C1 segment of cervical spinal cord (tissue), 14 donors: ENCODE data around the gene SLC2A1.

Experiments
- DNase-seq, 14 donors: peaks; one replicate each; lab custom pipeline; 2025; lab: John Stamatoyannopoulos, UW

Gene SLC2A1

GRCh38 chr1:42979896-42980800 lies 21.5 kb upstream of the SLC2A1 start:
- no peak for DNase-seq

GRCh38 chr1:42979036-42979430 lies 20.4 kb upstream of the SLC2A1 start:
- DNase-seq, result no peak

DNA sequence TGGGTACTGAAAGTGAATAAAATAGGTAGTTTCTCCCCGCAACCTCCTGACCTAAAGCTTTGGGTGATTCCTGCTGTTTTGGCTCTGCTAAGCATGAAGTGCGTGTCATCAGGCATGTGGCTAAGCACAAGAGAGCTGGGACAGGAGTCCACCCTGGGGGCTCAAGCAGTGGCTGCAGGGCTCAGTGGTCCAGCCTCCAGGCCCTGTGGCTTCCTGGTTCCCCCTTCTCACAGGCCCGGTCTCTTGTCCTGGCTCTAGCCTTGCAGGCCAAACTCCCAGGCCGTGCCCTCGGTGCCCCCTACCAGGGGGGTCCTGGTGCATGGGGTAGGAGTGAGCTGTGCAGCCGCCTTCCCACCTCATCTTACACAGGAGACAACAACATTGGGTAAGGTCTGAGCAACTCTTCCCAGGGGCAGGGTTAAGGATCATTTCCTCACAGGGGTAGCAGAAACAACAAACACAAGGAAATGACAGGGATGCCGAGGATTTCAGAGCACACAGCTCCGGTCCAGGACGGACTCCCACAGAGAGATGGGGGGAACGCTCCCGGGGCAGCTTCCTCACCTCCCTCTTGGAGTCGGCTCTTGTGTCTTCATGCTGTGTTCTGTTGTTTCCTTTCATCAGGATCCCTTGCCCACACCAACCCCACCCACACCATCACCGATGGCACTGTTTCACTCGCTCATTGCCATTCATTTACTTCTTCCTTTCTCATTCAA lies 19.8 kb upstream of the SLC2A1 start:
- DNase-seq, result no peak

DNA sequence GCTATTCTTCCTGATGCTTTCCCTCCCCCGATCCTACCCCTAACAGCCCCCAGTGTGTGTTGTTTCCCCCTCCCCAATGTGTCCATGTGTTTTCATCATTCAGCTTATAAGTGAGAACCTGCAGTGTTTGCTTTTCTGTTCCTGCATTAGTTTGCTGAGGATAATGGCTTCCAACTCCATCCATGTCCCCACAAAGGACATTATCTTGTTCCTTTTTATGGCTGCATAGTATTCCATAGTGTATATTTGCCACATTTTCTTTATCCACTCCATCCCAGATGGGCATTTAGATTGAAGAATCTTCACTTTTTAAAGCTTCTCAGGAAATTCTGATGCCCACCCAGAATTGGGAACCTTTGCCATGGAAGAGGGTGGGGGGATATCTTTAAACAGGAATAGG lies 19.0 kb upstream of the SLC2A1 start:
- no peak for DNase-seq

- no peak for DNase-seq
Observed at GRCh38 chr1:42975561-42976225, 17.0 kb upstream of the SLC2A1 start.

GRCh38 chr1:42974767-42975437 lies 16.2 kb upstream of the SLC2A1 start:
- no peak for DNase-seq

DNA sequence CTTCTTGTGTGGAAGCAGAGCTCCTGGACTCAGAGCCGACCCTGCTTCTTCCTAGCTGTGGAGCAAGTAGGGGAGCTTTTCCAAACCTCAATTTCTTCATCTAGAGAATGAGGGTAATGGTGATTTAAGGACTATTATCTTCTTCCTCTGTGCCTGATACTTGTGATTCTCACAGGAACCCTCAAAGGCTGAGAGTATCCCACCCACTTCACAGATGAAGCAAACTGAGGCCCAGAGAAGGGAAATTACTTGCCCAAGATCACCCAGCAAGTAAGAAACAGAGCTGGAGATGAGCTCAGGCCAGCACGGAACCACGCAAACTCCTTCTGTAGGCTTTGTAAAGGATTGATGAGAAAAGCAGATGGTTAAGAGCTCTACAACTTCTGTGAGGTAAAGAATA lies 15.1 kb upstream of the SLC2A1 start:
- no peak for DNase-seq

GRCh38 chr1:42973286-42973685 lies 14.6 kb upstream of the SLC2A1 start:
- DNase-seq, result no peak

- peak in 1 of 14 donors; percentile 22 for DNase-seq
Observed at GRCh38 chr1:42971841-42972291, 13.2 kb upstream of the SLC2A1 start.

- DNase-seq, result no peak
Observed at GRCh38 chr1:42970143-42970542, 11.5 kb upstream of the SLC2A1 start.

DNA sequence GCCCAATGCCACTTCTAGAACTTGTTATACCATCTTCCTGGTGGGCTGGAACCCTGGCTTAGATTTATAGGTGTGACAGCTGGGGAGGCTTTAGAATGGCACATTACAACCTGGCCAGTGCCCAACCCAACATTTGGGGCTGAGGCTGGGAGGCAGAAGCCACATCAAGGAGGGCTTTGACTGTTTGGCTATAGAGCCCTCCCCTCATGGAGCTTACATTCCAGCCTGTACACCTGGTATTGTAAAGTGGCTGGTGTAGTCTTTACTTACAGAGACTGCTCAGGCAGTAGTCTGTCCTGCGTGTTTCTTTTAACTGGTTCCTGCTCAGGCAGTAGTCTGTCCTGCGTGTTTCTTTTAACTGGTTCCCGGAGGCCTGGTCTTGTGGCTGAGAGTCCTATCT lies 10.0 kb upstream of the SLC2A1 start:
- no peak for DNase-seq

- DNase-seq, result peak in 3 of 14 donors; percentile 28 to 81 (median 36)
Observed at GRCh38 chr1:42966688-42967612, 8.3 kb upstream of the SLC2A1 start.

DNA sequence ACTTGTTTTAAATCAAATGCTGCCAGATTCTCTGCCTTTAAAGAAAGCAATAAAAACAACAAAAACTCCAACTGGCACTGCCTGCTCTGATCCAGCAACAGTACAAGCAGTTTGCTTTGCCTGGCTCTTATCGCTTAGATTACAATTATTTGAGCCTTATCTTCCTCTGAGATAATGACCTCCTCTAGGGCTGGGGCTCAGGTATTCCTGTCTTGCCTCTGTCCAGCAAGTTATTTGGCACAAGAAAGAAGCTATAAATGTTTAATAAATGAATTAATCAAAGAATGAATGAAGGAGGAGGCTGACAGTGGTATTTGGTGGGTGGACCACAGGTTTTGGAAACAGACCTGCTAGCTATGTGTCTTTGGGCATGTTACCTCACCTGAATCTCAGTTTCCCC lies 6.7 kb upstream of the SLC2A1 start:
- no peak for DNase-seq

GRCh38 chr1:42964044-42964812 lies 5.6 kb upstream of the SLC2A1 start:
- DNase-seq, result no peak

DNA sequence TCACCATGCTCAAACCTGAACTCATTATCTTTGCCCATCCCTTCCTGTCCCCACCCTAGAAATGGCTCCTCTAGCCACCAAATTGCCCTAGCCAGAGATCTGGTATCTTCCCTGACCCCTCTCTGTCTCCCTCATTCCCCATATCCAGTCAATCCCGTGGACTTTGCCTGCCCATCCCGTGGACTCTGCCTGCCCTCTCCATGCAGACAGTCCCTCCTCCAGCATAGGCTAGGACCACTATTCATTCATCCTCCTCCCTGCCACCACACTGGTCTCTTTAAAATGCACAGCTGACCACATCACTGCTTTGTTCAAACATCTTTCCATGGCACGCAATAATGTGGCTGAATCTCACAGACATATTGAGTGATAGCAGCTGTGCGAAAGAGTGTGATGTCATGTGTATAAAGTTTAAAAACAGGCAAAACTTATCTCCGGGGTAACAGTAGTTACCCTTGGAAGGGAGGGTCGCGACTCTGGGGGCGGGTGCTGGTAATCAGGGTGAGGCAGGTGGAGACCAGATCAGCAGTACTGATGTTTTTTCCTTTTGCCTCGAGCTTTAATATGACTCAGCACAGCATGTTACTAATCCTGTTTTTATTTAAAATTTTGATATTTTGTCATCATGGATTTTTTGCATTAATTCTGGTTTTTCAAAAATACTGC lies 4.8 kb upstream of the SLC2A1 start:
- no peak for DNase-seq

DNA sequence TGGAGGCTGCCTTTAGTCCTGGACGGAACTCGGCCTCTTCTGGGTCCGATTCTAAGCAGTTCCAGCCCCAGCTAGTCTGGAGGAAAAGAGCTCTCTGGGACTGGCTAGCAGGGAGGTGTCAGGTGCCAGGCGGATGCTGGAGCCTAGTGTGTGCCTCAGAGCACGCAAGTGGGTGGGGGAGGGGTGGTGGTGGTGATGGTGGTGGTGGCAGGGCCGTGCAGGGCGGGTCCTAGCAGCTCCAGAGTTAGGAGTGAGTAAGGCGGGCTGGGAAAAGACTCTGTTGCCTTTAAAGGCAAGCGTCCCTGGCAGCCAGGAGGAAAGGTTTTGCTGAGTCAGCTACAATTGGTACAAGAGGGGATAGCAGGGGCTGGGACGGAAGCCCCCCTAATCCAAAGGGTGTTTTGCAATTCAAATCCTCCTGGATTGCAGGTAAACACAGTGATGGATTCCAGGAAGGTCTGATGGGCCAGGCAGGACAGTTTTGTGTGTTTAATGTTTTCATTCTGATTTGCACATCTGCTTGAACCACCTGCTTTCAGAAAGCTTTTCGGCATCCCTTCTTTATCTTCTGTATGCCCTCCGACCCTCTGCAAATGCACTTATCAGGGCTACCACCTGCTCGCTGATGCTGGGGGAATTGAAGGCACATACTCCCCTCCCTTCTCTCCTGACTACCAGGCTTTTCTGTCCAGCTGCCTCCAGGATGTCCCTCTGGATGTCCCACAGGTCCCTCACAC lies 4.1 kb upstream of the SLC2A1 start:
- DNase-seq, result peak in 4 of 14 donors; percentile 33 to 46 (median 37)

GRCh38 chr1:42961312-42962091 lies 2.8 kb upstream of the SLC2A1 start:
- DNase-seq, result peak in 11 of 14 donors; percentile 34 to 82 (median 71)
